HepG2 (cell line): ENCODE results near the gene HDDC3. TPM values are rescaled to one million over a fixed set of nuclear protein-coding genes. Genes with fewer than 3 reads are reported as not detected.

Experiments
- AKAP8 ChIP-seq: sonication (generic); formaldehyde crosslinking; IDR thresholded peaks from 2 replicates; pipeline ENCODE4 v1.5.1; 2020; ENCODE audit warnings: mild to moderate bottlenecking, missing genetic modification reagents
- ATF7-NPFF ChIP-seq: sonication (generic); formaldehyde crosslinking; IDR thresholded peaks from 2 replicates; pipeline ENCODE4 v1.8.1; 2023; ENCODE audit warnings: mild to moderate bottlenecking, low read depth, missing genetic modification reagents, moderate library complexity
- BCL6 ChIP-seq: IDR thresholded peaks from 2 replicates; pipeline ENCODE4 v1.6.1; 2016; ENCODE audit warnings: missing genetic modification reagents, missing compliant biosample characterization
- ERF ChIP-seq: IDR thresholded peaks from 2 replicates; pipeline ENCODE4 v1.6.1; 2018; ENCODE audit warnings: missing biosample characterization, missing genetic modification reagents
- FOSL2 ChIP-seq: sonication (generic); formaldehyde crosslinking; IDR thresholded peaks from 2 replicates; pipeline ENCODE4 v1.4.0; 2020; ENCODE audit warnings: missing genetic modification reagents
- GLI4 ChIP-seq: sonication (generic); formaldehyde crosslinking; IDR thresholded peaks from 2 replicates; pipeline ENCODE4 v1.5.1; 2020; ENCODE audit warnings: missing genetic modification reagents, mild to moderate bottlenecking, moderate library complexity, borderline replicate concordance
- HES4 ChIP-seq: sonication (generic); formaldehyde crosslinking; IDR thresholded peaks from 2 replicates; pipeline ENCODE4 v1.9.0; 2021; ENCODE audit warnings: mild to moderate bottlenecking, missing genetic modification reagents, borderline replicate concordance
- HHEX ChIP-seq: IDR thresholded peaks from 2 replicates; pipeline ENCODE4 v1.6.1; 2016; ENCODE audit warnings: control low read depth
- IRF2 ChIP-seq: IDR thresholded peaks from 2 replicates; pipeline ENCODE4 v1.6.1; 2018; ENCODE audit warnings: missing genetic modification reagents, missing compliant biosample characterization
- MAF1 ChIP-seq: sonication (generic); formaldehyde crosslinking; IDR thresholded peaks from 2 replicates; pipeline ENCODE4 v1.5.0; 2020; ENCODE audit warnings: missing genetic modification reagents, borderline replicate concordance
- MIER3 ChIP-seq: IDR thresholded peaks from 2 replicates; pipeline ENCODE4 v1.6.1; 2016; ENCODE audit warnings: missing compliant biosample characterization, borderline replicate concordance
- NFYC ChIP-seq: IDR thresholded peaks from 2 replicates; pipeline ENCODE4 v1.6.1; 2016; ENCODE audit warnings: missing genetic modification reagents, missing compliant biosample characterization
- POLR2AphosphoS2 ChIP-seq: IDR thresholded peaks from 2 replicates; pipeline ENCODE4 v1.6.1; 2011; ENCODE audit warnings: low read depth, low read length, improper control_type of control experiment
- POLR2AphosphoS5 ChIP-seq: IDR thresholded peaks from 2 replicates; pipeline ENCODE4 v1.6.1; 2012; ENCODE audit warnings: low read depth, low read length
- SIN3A ChIP-seq: IDR thresholded peaks from 2 replicates; pipeline ENCODE4 v1.6.1; 2011; ENCODE audit warnings: low read depth, mild to moderate bottlenecking, control low read depth, low read length, borderline replicate concordance
- SOX13 ChIP-seq, 3 experiments: fragments of 450-650 bp in 1 of 3; sonication (generic) in 1 of 3; formaldehyde crosslinking in 1 of 3; IDR thresholded peaks in 2 of 3; conservative IDR thresholded peaks in 1 of 3; 2 replicates each; pipeline versions ENCODE4 v1.5.0 to v1.6.1; 2016 to 2020; ENCODE audit warnings: antibody characterized with exemption in 1 of 3, mild to moderate bottlenecking in 1 of 3, missing compliant biosample characterization in 1 of 3, missing genetic modification reagents in 1 of 3, moderate library complexity in 1 of 3
- TEAD3 ChIP-seq: optimal IDR thresholded peaks from 2 replicates; pipeline ENCODE3; 2016; ENCODE audit warnings: borderline replicate concordance
- ZNF17 ChIP-seq: sonication (generic); formaldehyde crosslinking; IDR thresholded peaks from 2 replicates; pipeline ENCODE4 v1.5.0; 2020; ENCODE audit warnings: mild to moderate bottlenecking, missing genetic modification reagents
- ZNF263 ChIP-seq: sonication (generic); formaldehyde crosslinking; IDR thresholded peaks from 2 replicates; pipeline ENCODE4 v1.4.0; 2020; ENCODE audit warnings: missing genetic modification reagents
- ZNF724P ChIP-seq: sonication (generic); formaldehyde crosslinking; IDR thresholded peaks from 2 replicates; pipeline ENCODE4 v1.8.0; 2022; ENCODE audit warnings: missing genetic modification reagents, borderline replicate concordance
- polyA plus RNA-seq, 8 experiments: library from polyadenylated mRNA; depleted of rRNA in 3 of 8; stranded (reverse) in 7 of 8; unstranded in 1 of 8; fragments of >200 nt; fragmentation: Illumina TruSeq in 4 of 8; extraction: Trizol in 4 of 8; gene quantifications; 2 replicates each; pipeline versions ENCODE4 v1.2.1 to v1.2.3, GENCODE V29; 2011 to 2016; ENCODE audit warnings: low read depth in 4 of 8, missing spikeins in 1 of 8, mixed read lengths in 1 of 8; ENCODE audit not compliant: insufficient read depth in 1 of 8
- total RNA-seq, 5 experiments: library from RNA; depleted of rRNA; stranded (reverse); fragments of >200 nt; fragmentation: Illumina TruSeq; extraction: Trizol; gene quantifications; 2 replicates each; pipeline ENCODE4 v1.2.3, GENCODE V29; 2016; ENCODE audit warnings: low read depth in 1 of 5
- TF ChIP-seq, protein P1 (sequence below): sonication (generic); formaldehyde crosslinking; IDR thresholded peaks from 2 replicates; pipeline ENCODE4 v1.4.0; 2020; ENCODE audit warnings: low read depth, mild to moderate bottlenecking, missing genetic modification reagents
- TF ChIP-seq, protein P2 (sequence below): IDR thresholded peaks from 2 replicates; pipeline ENCODE4 v1.4.0; 2020; ENCODE audit warnings: mild to moderate bottlenecking, missing genetic modification reagents
- TF ChIP-seq, protein P3 (sequence below): sonication (generic); formaldehyde crosslinking; IDR thresholded peaks from 2 replicates; pipeline ENCODE4 v1.4.0; 2020; ENCODE audit warnings: missing genetic modification reagents, low read depth, mild to moderate bottlenecking, borderline replicate concordance

HDDC3 gene
- total and polyA plus RNA-seq, 2 of the 13 experiments (the other 11 are each of a cell fraction or from before 2014, with no cell fraction given), result 18.7 to 28.3 TPM

DNA sequence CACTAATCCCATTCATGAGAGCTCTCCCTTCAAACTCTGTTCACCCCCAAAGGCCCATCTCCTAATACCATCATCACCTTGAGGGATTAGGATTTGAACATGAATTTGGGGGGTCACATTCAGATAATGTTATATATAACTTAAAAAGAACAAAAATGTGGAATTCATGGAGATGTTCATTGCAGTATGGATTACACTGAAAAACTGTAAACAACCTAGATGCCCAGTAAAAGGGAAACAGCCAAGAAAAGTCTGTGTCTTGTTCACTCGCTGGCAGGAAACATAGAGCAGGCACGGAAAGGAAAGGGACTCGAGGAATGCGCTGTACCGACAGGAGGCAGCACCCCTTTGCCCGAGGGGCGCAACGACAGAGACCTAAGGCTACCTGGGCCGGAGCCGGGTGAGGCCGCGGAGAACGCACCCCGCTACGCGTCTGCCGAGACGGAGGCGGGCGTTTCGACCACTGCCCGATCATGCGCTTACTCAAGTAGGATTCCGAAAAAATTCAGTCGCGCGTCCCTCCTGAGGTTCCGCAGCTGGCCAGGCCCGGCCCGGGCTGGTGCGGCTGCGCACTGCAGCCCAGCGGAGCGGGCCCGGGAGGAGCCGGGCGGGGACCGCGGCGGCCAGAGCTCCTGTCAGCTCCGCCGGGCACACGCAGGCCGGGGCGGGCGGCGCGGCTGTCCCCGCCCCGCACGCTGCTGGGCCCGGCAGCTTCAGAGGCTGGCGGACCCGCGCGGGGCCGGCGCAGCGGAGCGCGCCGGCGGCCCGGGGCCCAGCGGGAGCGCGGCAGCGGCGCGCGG, 30.1 kb downstream of the HDDC3 start (continued):
- TF ChIP-seq, protein P1, sequence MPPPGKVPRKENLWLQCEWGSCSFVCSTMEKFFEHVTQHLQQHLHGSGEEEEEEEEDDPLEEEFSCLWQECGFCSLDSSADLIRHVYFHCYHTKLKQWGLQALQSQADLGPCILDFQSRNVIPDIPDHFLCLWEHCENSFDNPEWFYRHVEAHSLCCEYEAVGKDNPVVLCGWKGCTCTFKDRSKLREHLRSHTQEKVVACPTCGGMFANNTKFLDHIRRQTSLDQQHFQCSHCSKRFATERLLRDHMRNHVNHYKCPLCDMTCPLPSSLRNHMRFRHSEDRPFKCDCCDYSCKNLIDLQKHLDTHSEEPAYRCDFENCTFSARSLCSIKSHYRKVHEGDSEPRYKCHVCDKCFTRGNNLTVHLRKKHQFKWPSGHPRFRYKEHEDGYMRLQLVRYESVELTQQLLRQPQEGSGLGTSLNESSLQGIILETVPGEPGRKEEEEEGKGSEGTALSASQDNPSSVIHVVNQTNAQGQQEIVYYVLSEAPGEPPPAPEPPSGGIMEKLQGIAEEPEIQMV (CRISPR knock-in tag), result no peak
- TF ChIP-seq SIN3A (peak; percentile 28; the same call in 1 of the 2 replicates), HES4 (CRISPR knock-in tag) (no peak), IRF2 (CRISPR knock-in tag) (peak; percentile 67; the same call in 1 of the 2 replicates), POLR2AphosphoS2 (no peak), ATF7-NPFF (CRISPR knock-in tag) (peak; percentile 52; the same call in 1 of the 2 replicates), GLI4 (no peak), HHEX (CRISPR knock-in tag) (no peak), BCL6 (CRISPR knock-in tag) (peak; percentile 85), TEAD3 (CRISPR knock-in tag) (peak; percentile 84), ERF (CRISPR knock-in tag) (peak; percentile 59; the same call in 1 of the 2 replicates), ZNF17 (CRISPR knock-in tag) (no peak), SOX13 (IDR thresholded peaks at IDR 0.05) (no peak), SOX13 (CRISPR knock-in tag; conservative IDR thresholded peaks at IDR 0.05 in 1 of 2, IDR thresholded peaks at IDR 0.05 in 1 of 2) (0 out of 4 replicates have a peak, but pooled peaks of 1 of the 2 experiments have one; percentile 26), FOSL2 (peak; percentile 28; the same call in 1 of the 2 replicates), MIER3 (CRISPR knock-in tag) (peak; percentile 63; the same call in 1 of the 2 replicates), MAF1 (CRISPR knock-in tag) (no peak), ZNF724P (CRISPR knock-in tag) (peak; percentile 40; the same call in 1 of the 2 replicates), ZNF263 (CRISPR knock-in tag) (0 out of 2 replicates have a peak, but pooled peaks have one; percentile 35), AKAP8 (CRISPR knock-in tag) (no peak), POLR2AphosphoS5 (0 out of 2 replicates have a peak, but pooled peaks have one; percentile 23), NFYC (CRISPR knock-in tag) (0 out of 2 replicates have a peak, but pooled peaks have one; percentile 22)
- TF ChIP-seq, protein P2, sequence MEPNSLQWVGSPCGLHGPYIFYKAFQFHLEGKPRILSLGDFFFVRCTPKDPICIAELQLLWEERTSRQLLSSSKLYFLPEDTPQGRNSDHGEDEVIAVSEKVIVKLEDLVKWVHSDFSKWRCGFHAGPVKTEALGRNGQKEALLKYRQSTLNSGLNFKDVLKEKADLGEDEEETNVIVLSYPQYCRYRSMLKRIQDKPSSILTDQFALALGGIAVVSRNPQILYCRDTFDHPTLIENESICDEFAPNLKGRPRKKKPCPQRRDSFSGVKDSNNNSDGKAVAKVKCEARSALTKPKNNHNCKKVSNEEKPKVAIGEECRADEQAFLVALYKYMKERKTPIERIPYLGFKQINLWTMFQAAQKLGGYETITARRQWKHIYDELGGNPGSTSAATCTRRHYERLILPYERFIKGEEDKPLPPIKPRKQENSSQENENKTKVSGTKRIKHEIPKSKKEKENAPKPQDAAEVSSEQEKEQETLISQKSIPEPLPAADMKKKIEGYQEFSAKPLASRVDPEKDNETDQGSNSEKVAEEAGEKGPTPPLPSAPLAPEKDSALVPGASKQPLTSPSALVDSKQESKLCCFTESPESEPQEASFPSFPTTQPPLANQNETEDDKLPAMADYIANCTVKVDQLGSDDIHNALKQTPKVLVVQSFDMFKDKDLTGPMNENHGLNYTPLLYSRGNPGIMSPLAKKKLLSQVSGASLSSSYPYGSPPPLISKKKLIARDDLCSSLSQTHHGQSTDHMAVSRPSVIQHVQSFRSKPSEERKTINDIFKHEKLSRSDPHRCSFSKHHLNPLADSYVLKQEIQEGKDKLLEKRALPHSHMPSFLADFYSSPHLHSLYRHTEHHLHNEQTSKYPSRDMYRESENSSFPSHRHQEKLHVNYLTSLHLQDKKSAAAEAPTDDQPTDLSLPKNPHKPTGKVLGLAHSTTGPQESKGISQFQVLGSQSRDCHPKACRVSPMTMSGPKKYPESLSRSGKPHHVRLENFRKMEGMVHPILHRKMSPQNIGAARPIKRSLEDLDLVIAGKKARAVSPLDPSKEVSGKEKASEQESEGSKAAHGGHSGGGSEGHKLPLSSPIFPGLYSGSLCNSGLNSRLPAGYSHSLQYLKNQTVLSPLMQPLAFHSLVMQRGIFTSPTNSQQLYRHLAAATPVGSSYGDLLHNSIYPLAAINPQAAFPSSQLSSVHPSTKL (CRISPR knock-in tag), result peak; percentile 56
- TF ChIP-seq, protein P3, sequence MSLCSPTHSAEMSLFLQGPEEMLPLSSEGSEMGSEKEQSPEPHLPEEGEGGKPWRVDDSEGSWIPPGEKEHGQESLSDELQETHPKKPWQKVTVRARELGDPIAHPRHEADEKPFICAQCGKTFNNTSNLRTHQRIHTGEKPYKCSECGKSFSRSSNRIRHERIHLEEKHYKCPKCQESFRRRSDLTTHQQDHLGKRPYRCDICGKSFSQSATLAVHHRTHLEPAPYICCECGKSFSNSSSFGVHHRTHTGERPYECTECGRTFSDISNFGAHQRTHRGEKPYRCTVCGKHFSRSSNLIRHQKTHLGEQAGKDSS (CRISPR knock-in tag), result peak; percentile 36; the same call in 1 of the 2 replicates
